HG03103 (cell line): ENCODE results near the gene AKAP8L.
"Not testable (repeated sequence)": the region's sequence is repeated elsewhere in the genome, so short reads cannot be mapped to it uniquely, and the experiment has no call there.

Source experiments
- ATAC-seq: cut with Tn5 transposase; IDR thresholded peaks from one replicate; pipeline ENCODE4 v1.9.1; 2021; ENCODE audit warnings: low read depth; ENCODE audit not compliant: unreplicated experiment

AKAP8L gene

DNA sequence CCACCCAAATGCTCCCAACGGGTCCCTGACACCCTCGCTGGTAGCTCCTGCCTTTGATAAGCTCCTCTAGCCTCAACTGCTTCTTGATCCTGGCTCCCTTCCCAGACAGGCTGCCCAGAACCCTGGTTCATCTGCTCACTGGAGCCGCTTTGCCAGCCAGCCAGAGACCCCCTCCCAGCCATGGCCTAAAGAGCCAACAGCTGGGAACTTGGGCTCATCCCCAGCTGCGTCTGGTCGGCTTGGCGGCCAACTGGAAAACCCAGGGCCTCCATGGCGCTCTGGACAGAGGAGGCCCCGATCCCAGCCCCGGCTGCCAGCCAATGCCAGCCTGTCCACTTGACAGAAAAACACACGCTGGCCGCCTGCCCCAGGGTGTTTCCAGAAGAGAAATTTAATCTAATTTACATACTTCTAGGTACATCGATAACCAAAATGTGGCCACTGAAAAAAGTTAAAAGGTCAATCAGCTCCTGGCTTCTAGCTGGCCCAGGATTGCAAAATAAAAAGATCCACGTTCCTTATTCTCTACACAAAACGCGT is 3.0 kb upstream of the AKAP8L start:
- ATAC-seq: no peak

DNA sequence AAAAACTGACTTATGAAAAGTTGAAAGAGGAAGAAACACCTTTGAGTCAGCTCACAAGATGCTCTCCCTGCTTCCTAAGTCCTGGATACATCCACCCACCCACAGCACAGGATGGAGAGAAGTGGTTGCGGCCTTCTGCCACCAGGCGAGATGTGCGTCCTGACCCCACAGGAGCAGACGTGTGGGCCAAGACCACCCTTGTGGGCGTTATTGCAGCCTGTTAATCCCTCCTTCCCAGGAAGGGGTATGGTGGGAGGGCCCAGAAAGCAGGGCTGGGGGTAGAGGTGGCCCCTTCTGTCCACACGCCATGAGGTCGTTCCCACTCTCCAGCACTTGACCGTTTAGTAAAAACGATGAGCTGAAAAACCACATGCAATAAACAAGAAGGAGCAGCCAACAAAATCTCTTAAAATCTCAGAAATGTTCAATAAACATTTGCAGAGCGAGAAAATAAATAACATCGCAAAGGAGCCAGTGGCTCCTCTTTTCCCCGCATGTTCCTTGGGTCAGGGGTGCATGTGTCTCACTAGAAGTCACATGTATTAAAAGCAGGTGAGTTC is 2.4 kb upstream of the AKAP8L start:
- no peak for ATAC-seq

DNA sequence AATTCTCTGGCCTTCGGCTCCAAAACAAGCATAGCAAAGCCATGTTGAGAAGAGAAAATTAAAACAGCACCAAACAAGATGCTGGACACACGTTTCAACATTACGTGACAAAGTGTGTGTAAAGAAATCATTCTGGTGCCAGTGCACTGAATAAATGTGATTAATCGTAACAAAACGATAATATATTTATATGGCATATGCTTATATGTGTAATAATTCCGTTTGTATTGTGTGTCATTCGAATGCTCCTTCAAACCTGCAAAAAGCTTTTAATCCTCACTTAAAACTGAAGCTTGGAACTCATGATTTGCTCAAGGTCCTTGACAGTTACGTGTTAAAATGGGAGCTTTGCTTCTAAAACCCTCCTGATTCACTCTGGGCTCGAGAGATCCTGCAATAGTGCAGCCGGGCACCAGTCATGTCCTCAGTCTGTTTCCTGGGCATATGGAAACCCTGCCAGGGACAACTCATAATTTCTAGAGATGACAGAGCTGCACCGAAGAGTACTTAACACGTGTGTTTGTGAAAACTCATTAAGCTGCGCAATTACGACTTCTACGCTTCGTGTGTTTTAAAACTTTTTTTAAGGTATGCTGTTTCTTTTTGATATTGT is 731 bp upstream of the AKAP8L start:
- ATAC-seq: no peak

DNA sequence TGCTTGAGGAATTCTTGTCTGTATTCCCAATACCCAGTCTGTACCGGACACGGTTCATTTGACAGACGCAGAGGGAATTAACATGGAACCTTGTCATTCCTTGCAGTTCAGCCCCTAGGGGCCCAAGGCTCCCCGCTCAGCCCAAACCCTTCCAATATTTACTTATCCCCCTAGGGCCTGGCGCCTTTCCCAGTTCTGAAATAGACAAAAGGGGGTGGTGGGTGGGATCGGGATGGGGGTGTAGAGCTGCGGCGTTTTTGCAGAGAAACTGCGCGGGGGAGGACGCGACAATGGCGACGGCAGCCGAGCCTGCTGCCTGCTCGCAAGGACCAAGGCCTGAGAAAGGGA is 583 bp downstream of the AKAP8L start:
- no peak for ATAC-seq

DNA sequence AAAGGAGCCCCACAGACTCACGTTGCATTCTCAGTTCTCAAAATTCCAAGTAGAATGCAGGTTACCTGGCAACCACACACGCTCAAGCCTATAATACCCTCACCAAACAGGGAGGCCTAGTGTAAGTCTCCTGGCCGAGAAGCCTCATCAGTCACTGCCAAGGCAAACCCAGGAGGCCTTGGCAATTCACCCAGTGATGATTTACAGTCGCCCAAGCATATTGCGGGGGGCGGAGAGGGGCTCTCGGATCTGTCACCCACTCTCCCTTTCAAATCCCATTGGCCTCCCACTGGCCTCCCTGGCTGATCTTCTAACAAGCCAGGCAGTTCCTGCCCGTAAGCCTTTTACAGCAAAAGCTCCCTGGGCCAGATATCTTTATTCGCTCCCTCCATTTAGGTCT is 1.1 kb downstream of the AKAP8L start:
- ATAC-seq: no peak

DNA sequence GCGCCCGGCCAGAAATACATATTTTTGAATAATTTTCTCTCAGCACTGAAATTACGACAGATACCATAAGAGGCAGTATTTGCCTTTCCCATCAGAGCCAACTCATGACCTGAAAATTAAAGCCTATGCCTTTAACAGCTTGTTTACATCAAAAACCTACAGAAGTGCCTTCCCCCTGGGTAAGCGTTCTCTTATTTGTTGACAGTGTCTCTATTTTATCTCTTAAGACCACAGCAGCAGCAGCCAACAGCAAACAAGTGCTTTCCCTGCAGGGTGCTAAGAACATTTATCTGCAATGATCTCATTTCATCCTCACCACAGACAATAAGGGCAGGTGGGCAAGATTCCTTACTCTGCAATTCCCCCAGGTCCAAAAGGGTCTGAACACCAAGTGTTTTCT is 6.0 kb downstream of the AKAP8L start:
- no peak for ATAC-seq

DNA sequence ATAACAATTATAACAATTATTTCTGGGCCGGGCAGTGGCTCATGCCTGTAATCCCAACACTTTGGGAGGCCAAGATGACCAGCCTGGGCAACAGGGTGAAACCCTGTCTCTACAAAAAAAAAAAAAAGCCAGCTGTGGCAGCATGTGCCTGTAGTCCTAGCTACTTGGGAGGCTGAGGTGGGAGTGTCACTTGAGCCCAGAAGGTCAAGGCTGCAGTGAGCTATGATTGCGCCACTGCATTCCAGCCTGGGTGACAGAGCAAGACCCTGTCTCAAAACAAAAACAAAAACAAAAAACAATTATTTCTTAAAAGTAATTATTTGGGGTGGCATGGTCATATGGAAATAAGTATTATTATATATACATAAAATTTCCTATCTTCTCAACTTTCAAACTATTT is 7.4 kb downstream of the AKAP8L start:
- ATAC-seq: not testable (repeated sequence)

DNA sequence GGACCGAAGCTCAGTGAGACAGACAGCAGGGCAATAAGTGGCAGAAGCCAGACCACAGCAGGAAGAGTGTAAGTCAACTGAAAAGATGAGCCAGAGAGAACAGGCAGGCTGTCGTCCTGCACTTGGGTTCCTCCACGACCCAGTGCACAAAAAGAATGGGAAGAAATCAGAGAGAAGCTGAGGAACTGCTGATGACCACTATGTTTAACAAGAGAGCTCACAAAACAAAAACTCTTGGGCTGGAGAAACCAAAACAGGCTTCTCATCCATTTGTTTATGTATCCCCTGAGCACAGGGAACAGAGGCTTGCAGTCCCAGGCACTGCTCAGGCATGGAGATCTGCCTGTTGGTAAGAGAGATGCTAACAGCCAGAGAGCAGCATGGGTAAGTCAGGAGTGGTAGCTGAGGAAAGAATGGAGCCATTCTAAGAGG is 14.0 kb downstream of the AKAP8L start:
- ATAC-seq: no peak

DNA sequence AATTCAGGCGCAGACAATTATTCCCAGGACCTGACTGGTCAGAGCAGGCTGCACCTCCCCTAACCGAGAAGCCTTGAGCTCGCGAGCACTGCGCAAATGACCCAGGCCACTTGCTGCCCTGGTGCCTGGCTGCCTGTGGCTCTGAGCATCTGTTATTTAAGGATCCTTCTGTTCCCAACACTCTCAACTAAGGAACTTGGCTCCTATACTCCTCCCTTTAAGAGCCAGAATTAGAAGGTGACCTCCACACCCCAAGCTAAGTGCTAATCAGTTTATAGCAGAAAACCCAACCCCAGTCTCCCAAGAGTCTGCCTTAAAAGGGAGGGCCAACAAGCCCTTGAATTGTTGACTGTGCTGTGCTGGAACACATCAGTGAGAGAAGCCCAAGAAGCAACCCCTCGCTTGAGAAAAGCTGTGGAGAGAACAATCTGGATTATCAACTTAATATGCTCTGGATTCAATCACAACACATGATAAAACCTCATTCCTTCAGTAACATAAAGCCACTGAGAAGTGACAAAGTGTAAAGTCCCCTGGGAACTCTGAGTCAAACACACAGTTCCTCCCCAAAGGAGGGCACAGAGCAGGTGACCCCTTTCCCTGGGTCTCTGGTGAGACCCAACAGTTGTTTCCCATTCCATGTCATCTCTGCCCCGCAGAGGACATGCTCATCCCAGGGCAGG is 14.6 kb downstream of the AKAP8L start:
- ATAC-seq: no peak

DNA sequence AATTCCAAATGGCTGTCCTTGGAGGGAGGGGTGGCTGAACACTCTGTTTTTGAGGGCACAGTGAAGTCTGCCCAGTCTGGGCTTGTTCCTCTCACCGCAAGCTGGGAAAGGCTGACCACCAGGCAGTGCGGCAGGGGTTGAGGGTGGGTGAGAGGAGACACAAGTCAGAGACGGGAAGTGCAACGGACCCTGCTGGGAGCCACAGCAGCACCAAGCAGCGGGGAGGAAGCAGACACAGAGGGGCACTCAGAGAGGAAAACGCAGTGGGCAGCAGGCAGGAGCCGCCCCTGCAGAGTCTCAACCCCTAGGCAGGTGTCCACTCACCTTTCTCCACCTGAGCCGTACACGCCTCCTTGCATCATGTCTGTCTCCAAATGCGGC is 15.6 kb downstream of the AKAP8L start:
- no peak for ATAC-seq

DNA sequence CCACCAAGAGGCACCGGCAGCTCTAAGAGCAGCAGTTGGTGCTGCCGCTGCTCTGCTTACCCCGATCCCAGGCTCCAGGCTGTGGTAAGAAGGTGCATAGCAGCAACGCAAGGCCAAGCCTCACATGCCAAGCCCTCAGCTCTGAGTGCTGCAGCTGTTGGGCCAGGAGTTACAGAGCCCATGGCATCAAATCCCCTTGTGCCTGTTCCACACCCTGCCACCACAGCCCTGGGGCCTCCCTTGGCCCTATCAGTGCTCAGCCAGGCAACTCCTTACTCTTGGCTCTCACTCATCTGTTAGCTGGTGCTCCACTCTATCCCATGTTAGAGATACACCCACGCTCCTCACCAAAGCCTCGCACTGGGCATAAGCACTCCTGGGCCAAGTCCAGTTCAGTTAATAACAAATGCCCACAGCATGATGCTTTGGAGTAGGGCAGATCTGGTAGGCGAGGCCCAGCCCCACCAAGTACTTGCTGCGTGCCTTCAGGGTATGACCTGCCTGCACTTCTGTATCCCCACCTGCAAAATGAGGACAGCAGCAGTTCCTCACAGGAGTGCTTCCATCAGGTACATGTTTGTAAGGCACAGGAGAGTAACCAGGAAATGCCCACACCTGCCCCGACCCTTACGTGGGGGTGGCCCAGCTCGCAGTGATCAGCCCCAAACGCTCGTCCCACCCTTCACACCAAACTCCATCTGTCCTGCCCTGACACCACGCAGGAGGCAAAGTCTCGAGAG is 16.2 kb downstream of the AKAP8L start:
- no peak for ATAC-seq

DNA sequence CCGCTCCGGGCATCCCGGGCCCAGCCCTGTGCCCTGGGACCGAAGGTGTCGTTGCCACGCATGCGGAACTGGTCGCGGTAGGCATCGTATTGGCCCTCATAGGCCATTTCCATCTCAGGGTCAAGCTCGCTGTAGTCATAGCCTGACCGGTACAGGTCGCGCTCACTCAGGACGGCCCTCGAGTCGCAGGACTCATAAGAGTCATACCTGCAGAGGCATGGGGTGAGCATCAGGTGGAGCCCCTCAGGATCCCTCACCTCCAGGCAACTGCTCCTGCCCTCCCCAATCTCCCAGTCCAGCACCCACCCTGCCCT is 17.4 kb downstream of the AKAP8L start:
- ATAC-seq: no peak

DNA sequence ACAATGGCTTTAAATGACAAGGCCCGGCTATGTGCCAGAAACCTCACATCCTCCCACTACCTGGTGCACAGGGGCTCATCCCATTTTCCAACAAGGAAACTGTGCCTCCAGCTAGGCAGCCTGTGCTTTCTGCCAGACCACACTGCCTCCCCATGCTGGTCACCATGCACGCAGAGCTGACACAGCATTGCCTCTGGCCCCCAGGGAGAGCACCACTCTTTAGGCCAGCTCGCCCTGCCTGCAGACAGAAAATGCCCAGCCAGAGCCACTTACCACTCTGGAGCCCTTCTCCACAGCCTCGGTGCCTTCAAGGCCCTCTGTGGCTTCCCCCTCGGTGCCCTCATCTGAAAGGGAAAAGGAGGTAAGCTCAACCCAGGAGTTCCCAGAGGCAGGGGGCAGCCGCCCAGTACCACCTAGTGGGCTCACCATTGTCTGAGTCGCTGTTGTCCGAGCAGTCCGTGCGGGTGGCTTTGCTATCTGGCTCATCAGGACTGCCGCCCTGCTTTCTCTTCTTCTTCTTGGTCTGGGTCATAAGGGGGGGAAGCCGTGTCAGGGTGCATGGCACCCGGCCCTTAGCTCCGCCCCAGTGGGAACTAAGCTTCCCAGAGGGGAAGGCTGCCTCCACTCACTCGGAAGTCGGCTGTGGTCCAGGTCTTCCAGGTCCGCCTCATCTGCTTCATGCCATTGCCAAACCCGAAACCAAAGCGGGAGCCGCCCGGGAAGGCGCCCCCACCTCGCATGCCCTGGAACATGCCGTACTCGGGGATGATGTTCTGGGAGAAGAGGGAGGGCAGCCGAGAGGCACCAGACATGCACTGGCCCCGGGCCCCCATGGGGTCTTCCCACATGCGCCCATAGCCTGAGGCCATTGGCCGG is 18.0 kb downstream of the AKAP8L start:
- ATAC-seq: no peak

DNA sequence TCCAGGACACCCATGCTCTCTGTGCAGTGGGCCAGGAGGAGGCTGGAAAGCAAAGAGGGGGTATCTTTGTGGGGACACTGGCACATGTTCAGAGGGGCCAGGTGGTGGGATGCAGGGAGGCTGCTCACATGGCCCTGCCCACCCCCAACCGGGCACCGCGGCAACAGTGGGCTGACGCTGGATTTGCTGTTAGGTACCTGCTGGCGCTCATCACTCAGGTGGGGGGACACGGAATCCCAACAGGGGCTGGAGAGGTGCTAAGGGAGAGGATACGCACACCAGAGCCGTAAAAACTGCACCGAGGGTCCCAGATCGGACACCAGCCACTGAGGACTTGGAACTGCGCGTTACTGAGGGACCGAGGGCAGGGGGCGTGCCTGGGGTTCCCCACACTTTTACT is 19.2 kb downstream of the AKAP8L start:
- no peak for ATAC-seq

DNA sequence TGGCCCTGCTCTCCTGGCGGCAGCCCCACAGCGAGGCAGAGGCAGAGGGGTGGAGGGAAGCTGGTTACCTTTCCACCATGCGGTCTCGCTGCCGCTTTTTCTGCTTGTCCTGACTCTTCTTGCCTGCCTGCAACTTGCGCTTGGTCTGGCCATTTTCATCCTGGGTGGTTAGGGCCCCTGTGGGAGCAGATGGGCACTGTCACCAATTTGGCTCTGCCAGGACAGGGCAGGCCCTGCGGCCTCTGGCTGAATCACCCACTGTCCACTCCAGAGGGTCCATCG is 19.6 kb downstream of the AKAP8L start:
- no peak for ATAC-seq

DNA sequence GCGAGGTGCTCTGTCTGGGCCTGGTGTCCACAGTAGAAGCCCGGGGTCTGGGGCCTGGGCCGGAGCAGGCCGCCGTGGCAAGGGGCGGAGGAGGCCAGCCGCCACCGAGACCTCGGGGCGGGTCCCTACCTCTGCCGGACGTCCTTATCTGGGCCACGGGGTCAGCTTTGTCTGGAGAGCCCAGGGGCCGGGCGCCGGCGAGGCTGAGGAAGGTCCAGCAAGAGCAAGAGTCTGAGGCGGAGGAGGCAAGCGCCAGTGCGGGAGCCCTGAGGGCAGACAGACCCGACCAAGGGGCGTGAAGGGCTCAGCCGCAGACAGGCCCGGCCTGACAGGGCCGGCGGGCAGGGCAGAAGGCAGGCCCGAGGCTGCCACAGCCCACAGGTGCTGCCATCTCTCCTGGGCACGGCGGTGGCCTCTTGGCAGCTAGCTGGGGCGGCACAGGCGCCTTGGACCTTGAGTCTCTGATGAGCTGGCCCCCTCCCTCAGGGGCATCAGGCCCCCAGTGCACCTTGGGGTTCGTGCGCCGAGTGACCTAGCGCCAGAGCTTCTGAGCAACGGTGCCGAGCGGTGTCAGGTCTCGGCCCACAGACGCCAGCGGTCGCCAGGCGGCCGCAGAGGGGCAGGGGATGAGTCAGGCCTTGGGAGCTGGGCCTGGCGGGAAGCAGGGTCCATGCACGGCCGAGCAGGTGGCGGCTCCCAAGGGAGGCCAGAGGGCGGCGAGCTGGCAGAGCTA is 20.1 kb downstream of the AKAP8L start:
- ATAC-seq: no peak

DNA sequence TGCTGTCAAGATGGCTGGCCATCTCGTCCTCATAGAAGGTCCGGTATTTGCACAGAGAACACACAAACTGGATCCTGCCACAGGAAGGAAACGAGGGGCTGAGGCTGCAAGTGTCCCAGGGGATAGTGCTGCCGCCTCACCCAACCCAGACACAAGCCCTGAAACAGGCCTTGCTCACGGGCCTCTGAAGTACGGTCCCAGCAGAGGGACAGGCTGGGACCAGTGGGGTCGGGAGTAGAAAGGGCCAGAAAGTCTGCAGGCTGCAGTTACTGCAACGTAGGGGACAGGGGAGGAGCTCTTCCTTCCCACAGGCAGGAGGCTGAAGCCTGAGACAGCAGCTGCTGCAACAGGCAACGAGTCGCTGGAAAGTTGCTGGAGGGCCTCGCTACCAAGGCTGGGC is 21.0 kb downstream of the AKAP8L start:
- ATAC-seq: no peak

DNA sequence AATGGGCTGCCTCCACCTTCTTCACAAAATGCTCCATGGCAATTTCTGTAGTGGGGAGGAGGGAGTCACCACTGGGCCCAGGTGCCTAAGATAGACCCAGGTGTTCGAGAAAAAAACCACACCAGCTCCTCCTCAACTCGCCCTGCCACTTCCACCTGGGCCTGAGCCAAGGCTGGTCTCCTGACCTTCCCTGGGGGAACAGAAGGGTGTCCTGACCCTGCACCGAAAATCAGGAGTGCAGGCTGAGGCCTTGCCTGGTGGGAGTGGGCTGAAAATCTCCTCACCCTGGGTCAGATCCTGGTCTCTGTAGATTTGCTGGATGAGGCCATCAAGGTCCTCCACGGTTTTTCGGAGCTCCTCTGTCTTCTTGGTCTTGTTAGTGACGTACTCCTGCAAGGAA is 21.6 kb downstream of the AKAP8L start:
- no peak for ATAC-seq

DNA sequence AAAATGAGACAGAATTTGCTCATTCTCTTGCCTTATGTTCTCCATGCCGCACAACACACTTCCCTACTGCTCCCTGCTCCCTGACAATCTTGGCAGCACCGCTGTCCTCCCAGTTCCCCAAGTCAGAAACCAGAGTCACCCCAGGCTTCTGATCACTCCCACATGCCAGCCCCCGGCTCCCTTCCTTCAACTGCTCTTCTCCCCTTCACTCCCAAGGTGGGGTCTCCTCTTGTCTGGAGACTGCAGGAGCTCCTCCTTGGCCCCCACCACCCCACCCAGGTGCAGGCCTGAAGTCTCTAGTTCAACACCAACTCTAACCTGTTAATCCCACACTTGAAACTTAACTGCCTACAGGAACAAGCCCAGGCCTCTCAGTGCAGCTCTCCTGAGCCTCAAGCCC is 22.4 kb downstream of the AKAP8L start:
- ATAC-seq: no peak

DNA sequence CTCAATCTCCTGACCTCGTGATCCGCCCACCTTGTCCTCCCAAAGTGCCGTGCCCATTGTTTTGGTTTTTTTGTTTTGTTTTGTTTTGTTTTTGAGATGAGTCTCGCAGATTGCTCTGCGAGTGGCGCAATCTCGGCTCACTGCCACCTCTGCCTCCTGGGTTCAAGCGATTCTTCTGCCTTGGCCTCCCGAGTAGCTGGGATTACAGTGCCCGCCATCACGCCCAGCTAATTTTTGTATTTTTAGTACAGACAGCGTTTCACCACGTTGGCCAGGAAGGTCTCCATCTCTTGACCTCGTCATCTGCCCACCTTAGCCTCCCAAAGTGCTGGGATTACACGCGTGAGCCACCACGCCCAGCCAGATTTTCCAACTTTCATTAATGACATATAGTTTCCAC is 23.5 kb downstream of the AKAP8L start:
- ATAC-seq: not testable (repeated sequence)
